Endodermal cell (in vitro differentiated cells): ENCODE measurements around the gene CUL4A. TPM values are rescaled to one million over a fixed set of nuclear protein-coding genes. Genes with fewer than 3 reads are reported as not detected.

Experiments used
- DNase-seq: peaks from one replicate; pipeline ENCODE4 v3.0.0-alpha.2; 2017
- H3K27ac ChIP-seq: 2 replicates; pipeline ENCODE4 v1.5.1; 2013; ENCODE audit warnings: mild to moderate bottlenecking, low read depth, low read length, moderate library complexity
- H3K27me3 ChIP-seq: 2 replicates; pipeline ENCODE4 v1.6.1; 2013; ENCODE audit warnings: mild to moderate bottlenecking, low read length, moderate library complexity; ENCODE audit not compliant: insufficient read depth, control insufficient read depth, poor library complexity, severe bottlenecking
- H3K36me3 ChIP-seq: 2 replicates; pipeline ENCODE4 v1.7.0; 2013; ENCODE audit warnings: mild to moderate bottlenecking, low read length, moderate library complexity; ENCODE audit not compliant: control insufficient read depth, insufficient read depth
- H3K4me1 ChIP-seq: one replicate; pipeline ENCODE4 v1.7.0; 2013; ENCODE audit warnings: low read length; ENCODE audit not compliant: control insufficient read depth, insufficient read depth
- H3K4me3 ChIP-seq: 2 replicates; pipeline ENCODE4 v1.5.1; 2013; ENCODE audit warnings: mild to moderate bottlenecking, low read length, moderate library complexity
- H3K9ac ChIP-seq: 2 replicates; pipeline ENCODE4 v1.6.1; 2013; ENCODE audit warnings: mild to moderate bottlenecking, low read length, moderate library complexity; ENCODE audit not compliant: poor library complexity, severe bottlenecking; ENCODE audit errors: extremely low read depth
- H3K9me3 ChIP-seq: 2 replicates; pipeline ENCODE4 v1.6.1; 2013; ENCODE audit warnings: mild to moderate bottlenecking, low read length, moderate library complexity; ENCODE audit not compliant: control insufficient read depth
- H3K27ac Mint-ChIP-seq: 2 replicates; pipeline ENCODE4 v1.8.0; 2020; ENCODE audit warnings: mixed read lengths
- H3K27me3 Mint-ChIP-seq: 2 replicates; pipeline ENCODE4 v1.8.0; 2021; ENCODE audit warnings: mild to moderate bottlenecking, mixed read lengths; ENCODE audit not compliant: insufficient read depth
- H3K36me3 Mint-ChIP-seq: 2 replicates; pipeline ENCODE4 v1.8.0; 2020; ENCODE audit warnings: low read depth, mixed read lengths
- H3K4me1 Mint-ChIP-seq: 2 replicates; pipeline ENCODE4 v1.8.0; 2020; ENCODE audit warnings: mixed read lengths
- H3K4me3 Mint-ChIP-seq: 2 replicates; pipeline ENCODE4 v1.8.0; 2020; ENCODE audit warnings: mild to moderate bottlenecking, moderate library complexity, mixed read lengths
- H3K9me3 Mint-ChIP-seq: 2 replicates; pipeline ENCODE4 v1.8.0; 2020; ENCODE audit warnings: mild to moderate bottlenecking, mixed read lengths
- CTCF ChIP-seq: fragments of 200-600 bp; sonication (generic); conservative IDR thresholded peaks from 2 replicates; pipeline ENCODE4 v1.5.0; 2021; ENCODE audit warnings: antibody characterized with exemption, mild to moderate bottlenecking
- WGBS, 2 experiments: methylation state at CpG; one replicate each; pipeline versions ENCODE4 v1.1.5 to v1.1.7; 2013; ENCODE audit warnings: missing lambda C conversion rate in 2 of 2, mixed read lengths in 1 of 2; ENCODE audit not compliant: insufficient coverage in 1 of 2, insufficient read length in 1 of 2; 5-methylcytosine and 5-hydroxymethylcytosine counted together
- total RNA-seq, 2 donors: library from RNA; stranded (reverse); fragmentation: NEBNext Ultra II Directional in 1 of 2; extraction: Animal tissue kit (Norgen Biotek cat#: 25700) in 1 of 2; gene quantifications; 2 replicates in 1 of 2; 3 replicates in 1 of 2; pipeline ENCODE4 v1.2.1, GENCODE V29; 2021

CUL4A gene
- total RNA-seq, 2 donors from 2014 or later: 92.9 to 99.4 TPM

- Histone ChIP-seq H3K9me3 (peaks cover 12% of the 10 kb centered on the region), H3K9ac (no peak overlapping the region), H3K36me3 (peaks cover 36% of the 10 kb centered on the region), H3K27ac (no peak overlapping the region), H3K27me3 (no peaks in the 10 kb centered on the region), H3K4me3 (no peak overlapping the region), H3K4me1 (peaks cover 24% of the 10 kb centered on the region)
- Mint-ChIP-seq H3K27me3 (no peaks in the 10 kb centered on the region), H3K36me3 (peaks cover 54% of the 10 kb centered on the region), H3K9me3 (peaks cover 12% of the 10 kb centered on the region), H3K4me3 (no peak overlapping the region), H3K4me1 (peaks cover 39% of the 10 kb centered on the region), H3K27ac (no peak overlapping the region)
- no peak for DNase-seq
- WGBS, 2 experiments: 96% methylated on average over 9 to 10 of the region's 10 CpGs
- no peak for TF ChIP-seq CTCF
Measured at GRCh38 chr13:113167155-113167554, 42.3 kb upstream of the CUL4A start.

- no peaks in the 10 kb centered on the region for H3K27me3 ChIP-seq
- Mint-ChIP-seq H3K4me3 (no peak overlapping the region), H3K36me3 (peaks cover 58% of the 10 kb centered on the region), H3K27ac (no peak overlapping the region), H3K4me1 (peaks cover 42% of the 10 kb centered on the region), H3K27me3 (no peaks in the 10 kb centered on the region), H3K9me3 (peaks cover 12% of the 10 kb centered on the region)
- H3K4me1 ChIP-seq: peaks cover 24% of the 10 kb centered on the region
- peaks cover 12% of the 10 kb centered on the region for H3K9me3 ChIP-seq
- TF ChIP-seq CTCF: no peak
- H3K4me3 ChIP-seq: no peak overlapping the region
- no peak overlapping the region for H3K9ac ChIP-seq
- no peak for DNase-seq
- 93 to 100% methylated on average over 1 of the region's 3 CpGs for WGBS, 2 experiments
- no peak overlapping the region for H3K27ac ChIP-seq
- H3K36me3 ChIP-seq: peaks cover 39% of the 10 kb centered on the region
Measured at GRCh38 chr13:113167575-113167974, 41.8 kb upstream of the CUL4A start.

- Histone ChIP-seq H3K4me1 (peaks cover 20% of the 10 kb centered on the region), H3K36me3 (peaks cover 45% of the 10 kb centered on the region), H3K27ac (no peak overlapping the region), H3K4me3 (no peak overlapping the region), H3K9ac (no peak overlapping the region), H3K9me3 (peaks cover 12% of the 10 kb centered on the region), H3K27me3 (no peaks in the 10 kb centered on the region)
- TF ChIP-seq CTCF: no peak
- DNase-seq: no peak
- Mint-ChIP-seq H3K27me3 (no peaks in the 10 kb centered on the region), H3K9me3 (peaks cover 12% of the 10 kb centered on the region), H3K36me3 (peaks cover 63% of the 10 kb centered on the region), H3K27ac (no peak overlapping the region), H3K4me3 (no peak overlapping the region), H3K4me1 (peaks cover 39% of the 10 kb centered on the region)
- 94 to 97% methylated on average over 6 to 7 of the region's 7 CpGs for WGBS, 2 experiments
Measured at GRCh38 chr13:113168211-113168610, 41.2 kb upstream of the CUL4A start.
